ENCODE measurements around the gene TPSAB1. TPM values are rescaled to one million over a fixed set of nuclear protein-coding genes. Genes with fewer than 3 reads are reported as not detected.

Gene TPSAB1
- total and polyA plus RNA-seq, 10 of the 15 experiments (the other 5 are each of a cell fraction or from before 2014, with no cell fraction given), result 0.06 TPM; not detected in 9

DNA sequence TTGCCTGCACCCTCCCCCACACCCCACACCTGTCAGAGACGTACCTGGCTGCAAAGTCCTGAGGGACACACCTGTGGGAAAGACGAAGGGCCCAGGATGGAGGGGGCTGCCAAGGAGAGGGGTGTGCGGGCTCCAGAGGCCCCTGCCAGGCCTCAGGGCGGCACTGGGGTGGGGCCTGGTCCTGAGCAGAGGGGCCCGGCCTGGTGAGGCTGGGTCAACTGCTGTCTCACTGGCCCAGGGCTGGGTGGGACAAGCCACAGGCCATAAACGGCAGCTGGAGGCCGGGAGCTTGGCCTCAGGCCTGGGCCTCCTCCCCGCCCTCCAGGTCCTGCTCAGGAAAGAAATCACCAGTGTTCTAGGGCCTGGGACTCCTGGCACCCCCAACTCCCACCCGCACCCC lies 15.9 kb upstream of the TPSAB1 start:
- no peak overlapping the region for H3K4me2 ChIP-seq (ENCODE audit: control insufficient read depth, insufficient read depth)
- ATAC-seq (no peak), FAIRE-seq (no peak), DNase-seq (ENCODE audit: low read depth, low spot score) (no peak)
- in situ Hi-C loops (cut with MboI), result no loop called here
- SMC1A ChIA-PET (ENCODE audit: uncharacterized antibody, unreplicated experiment), result no interaction called here
- H3K79me2 ChIP-seq (ENCODE audit: control insufficient read depth, insufficient read depth, low read length), result no peaks in the 10 kb centered on the region
- H3K4me1 ChIP-seq (ENCODE audit: control insufficient read depth, insufficient read depth, low read length), result no peaks in the 10 kb centered on the region
- POLR2A ChIA-PET, result no interaction called here
- H3K36me3 ChIP-seq (ENCODE audit: control insufficient read depth in 2 of 2, insufficient read depth in 2 of 2, low read length in 1 of 2), result no peaks in the 10 kb centered on the region
- no peak overlapping the region for H3K27ac ChIP-seq (ENCODE audit: control insufficient read depth, insufficient read depth)
- no peak overlapping the region for H3K4me3 ChIP-seq
- no TSS peak for BruUV-seq (replicated peaks)
- RAD21 ChIA-PET (ENCODE audit: unreplicated experiment), result no interaction called here
- CTCF ChIA-PET, result no interaction called here
- H2AFZ ChIP-seq (ENCODE audit: control insufficient read depth, low read depth, low read length), result no peak overlapping the region
- H3K9ac ChIP-seq (ENCODE audit: control insufficient read depth, insufficient read depth, low read length), result no peak overlapping the region
- no peaks in the 10 kb centered on the region; a peak in 1 of 4 replicates for H3K27me3 ChIP-seq (replicated peaks in 1 of 2; ENCODE audit: control insufficient read depth in 2 of 2, insufficient read depth in 2 of 2, low read length in 1 of 2)
- intact Hi-C loops (cut with micrococcal nuclease; ENCODE audit: unreplicated experiment), result no loop called here
- 5% methylated on average over 9 of the region's 9 CpGs for WGBS (ENCODE audit: insufficient coverage, insufficient replicate concordance, low lambda C conversion rate, missing lambda C conversion rate)
- H3K9me3 ChIP-seq (replicated peaks; ENCODE audit: control insufficient read depth, insufficient read depth, low read length), result no peaks in the 10 kb centered on the region
- H4K20me1 ChIP-seq (ENCODE audit: control insufficient read depth, insufficient read depth), result no peaks in the 10 kb centered on the region
- TF ChIP-seq, protein P1, sequence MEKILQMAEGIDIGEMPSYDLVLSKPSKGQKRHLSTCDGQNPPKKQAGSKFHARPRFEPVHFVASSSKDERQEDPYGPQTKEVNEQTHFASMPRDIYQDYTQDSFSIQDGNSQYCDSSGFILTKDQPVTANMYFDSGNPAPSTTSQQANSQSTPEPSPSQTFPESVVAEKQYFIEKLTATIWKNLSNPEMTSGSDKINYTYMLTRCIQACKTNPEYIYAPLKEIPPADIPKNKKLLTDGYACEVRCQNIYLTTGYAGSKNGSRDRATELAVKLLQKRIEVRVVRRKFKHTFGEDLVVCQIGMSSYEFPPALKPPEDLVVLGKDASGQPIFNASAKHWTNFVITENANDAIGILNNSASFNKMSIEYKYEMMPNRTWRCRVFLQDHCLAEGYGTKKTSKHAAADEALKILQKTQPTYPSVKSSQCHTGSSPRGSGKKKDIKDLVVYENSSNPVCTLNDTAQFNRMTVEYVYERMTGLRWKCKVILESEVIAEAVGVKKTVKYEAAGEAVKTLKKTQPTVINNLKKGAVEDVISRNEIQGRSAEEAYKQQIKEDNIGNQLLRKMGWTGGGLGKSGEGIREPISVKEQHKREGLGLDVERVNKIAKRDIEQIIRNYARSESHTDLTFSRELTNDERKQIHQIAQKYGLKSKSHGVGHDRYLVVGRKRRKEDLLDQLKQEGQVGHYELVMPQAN (conservative IDR thresholded peaks at IDR 0.05), result no peak
- TF ChIP-seq, protein P2, sequence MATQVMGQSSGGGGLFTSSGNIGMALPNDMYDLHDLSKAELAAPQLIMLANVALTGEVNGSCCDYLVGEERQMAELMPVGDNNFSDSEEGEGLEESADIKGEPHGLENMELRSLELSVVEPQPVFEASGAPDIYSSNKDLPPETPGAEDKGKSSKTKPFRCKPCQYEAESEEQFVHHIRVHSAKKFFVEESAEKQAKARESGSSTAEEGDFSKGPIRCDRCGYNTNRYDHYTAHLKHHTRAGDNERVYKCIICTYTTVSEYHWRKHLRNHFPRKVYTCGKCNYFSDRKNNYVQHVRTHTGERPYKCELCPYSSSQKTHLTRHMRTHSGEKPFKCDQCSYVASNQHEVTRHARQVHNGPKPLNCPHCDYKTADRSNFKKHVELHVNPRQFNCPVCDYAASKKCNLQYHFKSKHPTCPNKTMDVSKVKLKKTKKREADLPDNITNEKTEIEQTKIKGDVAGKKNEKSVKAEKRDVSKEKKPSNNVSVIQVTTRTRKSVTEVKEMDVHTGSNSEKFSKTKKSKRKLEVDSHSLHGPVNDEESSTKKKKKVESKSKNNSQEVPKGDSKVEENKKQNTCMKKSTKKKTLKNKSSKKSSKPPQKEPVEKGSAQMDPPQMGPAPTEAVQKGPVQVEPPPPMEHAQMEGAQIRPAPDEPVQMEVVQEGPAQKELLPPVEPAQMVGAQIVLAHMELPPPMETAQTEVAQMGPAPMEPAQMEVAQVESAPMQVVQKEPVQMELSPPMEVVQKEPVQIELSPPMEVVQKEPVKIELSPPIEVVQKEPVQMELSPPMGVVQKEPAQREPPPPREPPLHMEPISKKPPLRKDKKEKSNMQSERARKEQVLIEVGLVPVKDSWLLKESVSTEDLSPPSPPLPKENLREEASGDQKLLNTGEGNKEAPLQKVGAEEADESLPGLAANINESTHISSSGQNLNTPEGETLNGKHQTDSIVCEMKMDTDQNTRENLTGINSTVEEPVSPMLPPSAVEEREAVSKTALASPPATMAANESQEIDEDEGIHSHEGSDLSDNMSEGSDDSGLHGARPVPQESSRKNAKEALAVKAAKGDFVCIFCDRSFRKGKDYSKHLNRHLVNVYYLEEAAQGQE (IDR thresholded peaks at IDR 0.05; ENCODE audit: low read depth, low read length), result no peak
- TF ChIP-seq, protein P3, sequence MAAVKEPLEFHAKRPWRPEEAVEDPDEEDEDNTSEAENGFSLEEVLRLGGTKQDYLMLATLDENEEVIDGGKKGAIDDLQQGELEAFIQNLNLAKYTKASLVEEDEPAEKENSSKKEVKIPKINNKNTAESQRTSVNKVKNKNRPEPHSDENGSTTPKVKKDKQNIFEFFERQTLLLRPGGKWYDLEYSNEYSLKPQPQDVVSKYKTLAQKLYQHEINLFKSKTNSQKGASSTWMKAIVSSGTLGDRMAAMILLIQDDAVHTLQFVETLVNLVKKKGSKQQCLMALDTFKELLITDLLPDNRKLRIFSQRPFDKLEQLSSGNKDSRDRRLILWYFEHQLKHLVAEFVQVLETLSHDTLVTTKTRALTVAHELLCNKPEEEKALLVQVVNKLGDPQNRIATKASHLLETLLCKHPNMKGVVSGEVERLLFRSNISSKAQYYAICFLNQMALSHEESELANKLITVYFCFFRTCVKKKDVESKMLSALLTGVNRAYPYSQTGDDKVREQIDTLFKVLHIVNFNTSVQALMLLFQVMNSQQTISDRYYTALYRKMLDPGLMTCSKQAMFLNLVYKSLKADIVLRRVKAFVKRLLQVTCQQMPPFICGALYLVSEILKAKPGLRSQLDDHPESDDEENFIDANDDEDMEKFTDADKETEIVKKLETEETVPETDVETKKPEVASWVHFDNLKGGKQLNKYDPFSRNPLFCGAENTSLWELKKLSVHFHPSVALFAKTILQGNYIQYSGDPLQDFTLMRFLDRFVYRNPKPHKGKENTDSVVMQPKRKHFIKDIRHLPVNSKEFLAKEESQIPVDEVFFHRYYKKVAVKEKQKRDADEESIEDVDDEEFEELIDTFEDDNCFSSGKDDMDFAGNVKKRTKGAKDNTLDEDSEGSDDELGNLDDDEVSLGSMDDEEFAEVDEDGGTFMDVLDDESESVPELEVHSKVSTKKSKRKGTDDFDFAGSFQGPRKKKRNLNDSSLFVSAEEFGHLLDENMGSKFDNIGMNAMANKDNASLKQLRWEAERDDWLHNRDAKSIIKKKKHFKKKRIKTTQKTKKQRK (IDR thresholded peaks at IDR 0.05; ENCODE audit: low read depth, low read length), result no peak

Measured in GM12878 (cell line).